ENCODE measurements around the gene CCR7. TPM values are rescaled to one million over a fixed set of nuclear protein-coding genes. Genes with fewer than 3 reads are reported as not detected.

Gene CCR7
- total and polyA plus RNA-seq, 2 of the 8 experiments (the other 6 are each of a cell fraction or from before 2014, with no cell fraction given), result 0.12 to 0.17 TPM

GRCh38 chr17:40561871-40562611 lies 3.2 kb downstream of the CCR7 start:
- no peak overlapping the region for H3K9ac ChIP-seq (replicated peaks in 1 of 4; ENCODE audit: extremely low read depth in 1 of 4, low read depth in 3 of 4, low read length in 3 of 4)
- no peaks in the 10 kb centered on the region for H3K79me2 ChIP-seq (ENCODE audit: control insufficient read depth in 1 of 2, insufficient read depth in 2 of 2, low read length in 2 of 2)
- H4K20me1 ChIP-seq (replicated peaks in 1 of 2; ENCODE audit: control insufficient read depth in 1 of 2, insufficient read depth in 2 of 2, low read length in 2 of 2), result no peaks in the 10 kb centered on the region
- no peak overlapping the region for H4K8ac ChIP-seq (ENCODE audit: extremely low read depth, insufficient read depth, low read length)
- no peak overlapping the region for H2BK15ac ChIP-seq (ENCODE audit: low read length)
- no peak overlapping the region for H3K56ac ChIP-seq (replicated peaks; ENCODE audit: insufficient read length, low read depth, low read length)
- H3K23ac ChIP-seq (ENCODE audit: insufficient read length), result no peak overlapping the region
- H3K23me2 ChIP-seq (ENCODE audit: low read depth, low read length), result no peaks in the 10 kb centered on the region
- H4K5ac ChIP-seq (ENCODE audit: insufficient read length, low read depth, low read length), result no peak overlapping the region
- H2AFZ ChIP-seq (ENCODE audit: low read length), result no peak overlapping the region
- H3K27me3 ChIP-seq (replicated peaks in 1 of 4; ENCODE audit: control insufficient read depth in 3 of 4, extremely low read depth in 1 of 4, insufficient read depth in 3 of 4, low read length in 3 of 4), result no peaks in the 10 kb centered on the region; a peak in 1 of 7 replicates
- DNase-seq (ENCODE audit: low read depth in 1 of 2, low spot score in 2 of 2) (no peak), FAIRE-seq (no peak)
- no peak overlapping the region for H3K4me2 ChIP-seq (ENCODE audit: insufficient read depth in 1 of 2, low read depth in 2 of 2, low read length in 2 of 2)
- H2BK5ac ChIP-seq (ENCODE audit: low read depth, low read length), result no peak overlapping the region
- no peaks in the 10 kb centered on the region for H3K79me1 ChIP-seq (ENCODE audit: low read depth, low read length)
- WGBS, 2 experiments (ENCODE audit: extremely low coverage in 1 of 2, insufficient coverage in 1 of 2, insufficient read length in 1 of 2, insufficient replicate concordance in 2 of 2, low coverage in 1 of 2, low lambda C conversion rate in 2 of 2, missing lambda C conversion rate in 1 of 2), result 96% methylated on average over 8 of the region's 8 CpGs; no CpG with 5 or more reads in 1 of the 2 experiments
- no peak overlapping the region for H3K18ac ChIP-seq (ENCODE audit: extremely low read depth, low read length)
- 0 out of 4 replicates have a peak, but pooled peaks cover 0 to under 1% of the 10 kb centered on the region in 2 experiments for H3K9me3 ChIP-seq (ENCODE audit: insufficient read depth in 2 of 2, low read depth in 1 of 2, low read length in 1 of 2)
- no peak for TF ChIP-seq CHD2 (IDR thresholded peaks at IDR 0.05; ENCODE audit: low read length)
- TF ChIP-seq, protein P1, sequence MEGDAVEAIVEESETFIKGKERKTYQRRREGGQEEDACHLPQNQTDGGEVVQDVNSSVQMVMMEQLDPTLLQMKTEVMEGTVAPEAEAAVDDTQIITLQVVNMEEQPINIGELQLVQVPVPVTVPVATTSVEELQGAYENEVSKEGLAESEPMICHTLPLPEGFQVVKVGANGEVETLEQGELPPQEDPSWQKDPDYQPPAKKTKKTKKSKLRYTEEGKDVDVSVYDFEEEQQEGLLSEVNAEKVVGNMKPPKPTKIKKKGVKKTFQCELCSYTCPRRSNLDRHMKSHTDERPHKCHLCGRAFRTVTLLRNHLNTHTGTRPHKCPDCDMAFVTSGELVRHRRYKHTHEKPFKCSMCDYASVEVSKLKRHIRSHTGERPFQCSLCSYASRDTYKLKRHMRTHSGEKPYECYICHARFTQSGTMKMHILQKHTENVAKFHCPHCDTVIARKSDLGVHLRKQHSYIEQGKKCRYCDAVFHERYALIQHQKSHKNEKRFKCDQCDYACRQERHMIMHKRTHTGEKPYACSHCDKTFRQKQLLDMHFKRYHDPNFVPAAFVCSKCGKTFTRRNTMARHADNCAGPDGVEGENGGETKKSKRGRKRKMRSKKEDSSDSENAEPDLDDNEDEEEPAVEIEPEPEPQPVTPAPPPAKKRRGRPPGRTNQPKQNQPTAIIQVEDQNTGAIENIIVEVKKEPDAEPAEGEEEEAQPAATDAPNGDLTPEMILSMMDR (IDR thresholded peaks at IDR 0.05; ENCODE audit: control extremely low read depth in 1 of 3, insufficient read depth in 1 of 3, low read depth in 1 of 3, low read length in 3 of 3), result peak in 2 of 3 experiments; percentile 1 to 27; a peak in 2 of 4 replicates
- TF ChIP-seq, protein P2, sequence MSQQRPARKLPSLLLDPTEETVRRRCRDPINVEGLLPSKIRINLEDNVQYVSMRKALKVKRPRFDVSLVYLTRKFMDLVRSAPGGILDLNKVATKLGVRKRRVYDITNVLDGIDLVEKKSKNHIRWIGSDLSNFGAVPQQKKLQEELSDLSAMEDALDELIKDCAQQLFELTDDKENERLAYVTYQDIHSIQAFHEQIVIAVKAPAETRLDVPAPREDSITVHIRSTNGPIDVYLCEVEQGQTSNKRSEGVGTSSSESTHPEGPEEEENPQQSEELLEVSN (IDR thresholded peaks at IDR 0.05), result no peak
- POLR2A ChIA-PET (ENCODE audit: partially characterized antibody), result interaction anchor here (0.7 to 0.9 kb wide), 2 partner anchors 10 to 31 kb away, joined by 3 read pairs; no protein-coding TSS in a partner anchor
- no peak overlapping the region for H3K27ac ChIP-seq (ENCODE audit: low read depth, low read length)
- no peak overlapping the region for H3K4me3 ChIP-seq (ENCODE audit: extremely low read depth in 1 of 4, insufficient read depth in 2 of 4, low read depth in 3 of 4, low read length in 4 of 4)
- H2BK12ac ChIP-seq (ENCODE audit: low read depth, low read length), result no peak overlapping the region; the same call in 1 of the 2 replicates
- no peak overlapping the region for H2AK5ac ChIP-seq (ENCODE audit: low read depth, low read length)
- no peak overlapping the region for H3K14ac ChIP-seq (ENCODE audit: insufficient read length)
- no peak overlapping the region for H3K4ac ChIP-seq (replicated peaks; ENCODE audit: insufficient read length, low read depth, low read length)
- no peak overlapping the region for H2BK120ac ChIP-seq (replicated peaks; ENCODE audit: low read depth, low read length)
- H3K36me3 ChIP-seq (ENCODE audit: control insufficient read depth in 2 of 4, insufficient read depth in 4 of 4, low read length in 3 of 4), result no peaks in the 10 kb centered on the region
- CTCF ChIA-PET (ENCODE audit: partially characterized antibody), result interaction anchor here (0.5 to 6.7 kb wide), 13 partner anchors 11 to 987 kb away, joined by 3 to 100 read pairs (median 4); no protein-coding TSS in a partner anchor
- H3K4me1 ChIP-seq (replicated peaks in 1 of 4; ENCODE audit: control insufficient read depth in 3 of 4, insufficient read depth in 4 of 4, low read length in 3 of 4), result peaks cover 0 to 7% (median 3%) of the 10 kb centered on the region in 4 experiments; a peak in 5 of 7 replicates
- no peak overlapping the region for H4K91ac ChIP-seq (replicated peaks; ENCODE audit: insufficient read length, low read length)
- H2BK20ac ChIP-seq (ENCODE audit: low read length), result no peak overlapping the region
